HG02588 (cell line): Measurements from ENCODE around the gene BICD2.
A peak's percentile ranks its signal among the peaks of the same experiment; 100 is the strongest.
"Not testable (repeated sequence)": the region's sequence is repeated elsewhere in the genome, so short reads cannot be mapped to it uniquely, and the experiment has no call there.

ENCODE experiments used
- ATAC-seq: cut with Tn5 transposase; IDR thresholded peaks from one replicate; pipeline ENCODE4 v1.9.1; 2021; ENCODE audit warnings: mild to moderate bottlenecking, moderate library complexity; ENCODE audit not compliant: unreplicated experiment

Gene BICD2

DNA sequence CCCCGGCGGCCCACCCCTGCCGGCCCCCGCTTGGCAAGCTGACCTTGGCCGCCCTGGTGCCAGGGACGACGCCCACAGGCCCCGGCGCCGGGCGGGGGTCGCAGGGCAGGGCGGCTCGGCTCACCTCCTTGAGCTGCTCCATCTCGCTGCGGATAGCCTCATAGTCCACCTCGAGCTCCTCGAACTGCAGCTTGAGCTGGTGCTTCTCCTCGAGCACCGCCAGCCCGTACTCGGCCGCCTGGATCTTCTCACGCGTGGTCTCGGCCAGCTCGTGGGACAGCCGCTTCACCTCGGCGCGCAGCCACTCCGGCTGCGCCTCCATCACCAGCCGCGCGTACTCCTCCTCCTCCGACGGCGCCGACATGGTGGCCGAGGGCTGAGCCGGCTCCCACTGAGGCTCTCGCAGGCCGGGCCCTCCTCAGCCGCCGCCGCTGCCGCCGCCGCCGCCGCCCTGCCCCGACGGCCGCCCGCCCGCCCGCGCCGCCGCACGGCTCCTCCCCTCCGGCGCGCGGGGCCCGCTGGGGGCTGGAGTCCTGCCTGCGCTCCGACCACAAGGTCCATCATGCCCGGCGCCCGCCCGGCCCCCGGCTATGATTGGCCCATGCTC, at the start of gene BICD2:
Gene BICD2, minus strand, starts transcription at position 453 of the 607 bp plus-strand sequence. Its CDS starts 89 bp downstream, at position 364.
- peak; percentile 93 for ATAC-seq

DNA sequence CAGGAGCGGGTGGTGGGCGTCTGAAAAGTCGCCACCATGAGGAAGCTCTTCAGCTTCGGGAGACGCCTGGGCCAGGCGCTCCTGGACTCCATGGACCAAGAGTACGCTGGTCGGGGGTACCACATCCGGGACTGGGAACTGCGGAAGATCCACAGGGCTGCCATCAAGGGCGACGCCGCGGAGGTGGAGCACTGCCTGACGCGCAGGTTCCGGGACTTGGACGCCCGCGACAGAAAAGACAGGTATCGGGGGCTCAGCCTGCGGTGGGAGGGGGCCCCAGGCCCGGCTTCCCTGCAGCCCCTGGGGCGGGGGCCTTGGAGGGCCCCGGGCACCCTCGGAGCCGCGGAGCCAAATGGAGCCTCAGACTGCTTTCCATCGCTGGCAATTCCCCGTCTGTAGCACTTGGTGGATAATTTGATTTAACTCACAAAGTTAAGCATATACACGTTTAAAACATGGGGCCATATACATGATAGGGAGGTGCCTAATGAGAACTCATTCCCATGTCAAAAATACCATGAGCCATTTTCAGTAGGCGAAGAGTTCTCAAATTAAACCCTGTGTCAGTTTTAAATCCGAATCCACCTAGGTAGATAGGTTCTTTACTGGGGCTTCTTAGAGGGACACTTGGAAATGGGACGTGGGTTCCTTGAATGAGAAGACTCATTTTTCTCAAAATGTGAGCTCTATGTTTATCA, 45.1 kb upstream of the BICD2 start:
- ATAC-seq: not testable (repeated sequence)

DNA sequence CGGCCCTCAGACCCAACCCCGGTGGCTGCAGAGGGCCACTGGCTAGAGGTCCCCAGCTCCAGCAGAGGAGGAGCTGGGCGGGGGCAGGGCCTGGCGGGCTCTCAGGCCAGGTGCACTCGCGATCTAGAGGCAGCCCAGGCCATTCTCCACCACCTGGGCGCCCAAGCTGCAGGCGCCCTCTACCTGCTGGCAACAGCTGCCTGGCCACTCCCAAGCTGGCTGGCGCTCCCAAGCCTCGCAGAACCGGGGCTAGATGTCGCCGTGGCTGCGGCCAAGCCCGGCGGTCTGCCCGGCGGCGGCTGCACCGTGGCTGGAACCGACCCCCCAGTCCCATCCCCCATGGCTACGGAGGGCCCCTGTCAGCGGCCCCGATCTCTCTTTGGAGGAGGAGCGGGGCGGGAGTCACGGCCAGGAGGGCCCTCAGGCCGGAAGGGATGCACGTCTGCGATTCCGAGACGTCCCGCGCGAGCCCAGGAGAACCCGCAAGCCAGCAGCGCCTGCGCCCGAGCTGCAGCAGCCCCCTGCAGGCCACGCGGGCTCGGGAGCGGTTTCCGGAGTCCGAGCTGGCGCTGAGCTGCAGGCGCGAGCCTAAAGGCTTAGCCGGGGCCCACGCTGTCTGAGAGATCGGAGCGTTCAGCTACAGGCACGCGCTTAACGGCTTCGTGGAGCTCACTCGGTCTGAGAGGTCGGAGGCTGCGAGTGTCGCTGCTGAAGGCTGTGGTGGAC, 44.3 kb upstream of the BICD2 start:
- no peak for ATAC-seq

DNA sequence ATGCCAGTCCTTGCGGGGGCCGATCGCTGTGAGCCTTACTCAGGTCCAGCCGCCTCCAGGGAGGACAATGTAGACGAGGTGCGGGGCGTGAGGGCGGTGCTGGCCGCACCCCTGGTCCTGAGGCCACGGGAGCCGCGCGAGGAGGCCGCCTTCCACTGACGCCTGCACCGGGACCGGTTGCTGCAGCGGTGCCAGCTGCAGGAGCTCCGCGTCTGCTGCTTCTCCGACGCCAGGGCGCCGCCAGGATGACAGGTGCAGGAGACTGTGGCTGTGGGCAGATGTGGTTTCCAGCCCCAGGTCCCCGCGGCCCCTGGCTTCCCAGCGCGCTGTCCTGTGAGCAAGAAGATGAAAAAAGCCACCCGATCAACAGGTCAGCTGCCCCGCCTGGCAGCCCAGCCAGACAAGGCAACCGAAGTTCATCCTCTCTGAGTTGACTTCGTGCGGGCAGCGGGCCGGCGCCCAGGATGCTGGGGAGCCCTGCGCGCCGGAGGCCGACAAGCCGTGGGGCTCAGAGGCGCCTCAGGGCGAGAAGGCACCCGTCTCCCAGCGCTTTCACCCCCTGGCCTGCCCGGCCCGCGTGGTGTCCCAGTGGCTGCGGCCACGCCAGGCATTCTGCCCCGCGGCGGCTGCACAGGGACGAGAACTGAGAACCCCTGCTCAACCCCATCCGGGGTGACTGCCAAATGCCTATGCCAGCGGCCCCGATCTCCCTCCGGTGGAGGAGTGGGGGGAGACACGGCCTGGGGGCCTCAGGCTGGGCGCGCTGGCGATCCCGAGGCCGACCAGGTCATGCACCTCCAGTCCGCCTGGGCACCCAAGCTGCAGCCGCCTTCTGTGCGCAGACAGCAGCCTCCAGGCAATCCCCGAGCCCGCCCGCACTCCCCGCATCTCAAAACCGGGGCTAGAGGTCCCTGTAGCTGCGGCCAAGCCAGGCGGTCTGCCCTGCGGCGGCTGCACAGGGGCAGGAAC, 43.4 kb upstream of the BICD2 start:
- no peak for ATAC-seq

DNA sequence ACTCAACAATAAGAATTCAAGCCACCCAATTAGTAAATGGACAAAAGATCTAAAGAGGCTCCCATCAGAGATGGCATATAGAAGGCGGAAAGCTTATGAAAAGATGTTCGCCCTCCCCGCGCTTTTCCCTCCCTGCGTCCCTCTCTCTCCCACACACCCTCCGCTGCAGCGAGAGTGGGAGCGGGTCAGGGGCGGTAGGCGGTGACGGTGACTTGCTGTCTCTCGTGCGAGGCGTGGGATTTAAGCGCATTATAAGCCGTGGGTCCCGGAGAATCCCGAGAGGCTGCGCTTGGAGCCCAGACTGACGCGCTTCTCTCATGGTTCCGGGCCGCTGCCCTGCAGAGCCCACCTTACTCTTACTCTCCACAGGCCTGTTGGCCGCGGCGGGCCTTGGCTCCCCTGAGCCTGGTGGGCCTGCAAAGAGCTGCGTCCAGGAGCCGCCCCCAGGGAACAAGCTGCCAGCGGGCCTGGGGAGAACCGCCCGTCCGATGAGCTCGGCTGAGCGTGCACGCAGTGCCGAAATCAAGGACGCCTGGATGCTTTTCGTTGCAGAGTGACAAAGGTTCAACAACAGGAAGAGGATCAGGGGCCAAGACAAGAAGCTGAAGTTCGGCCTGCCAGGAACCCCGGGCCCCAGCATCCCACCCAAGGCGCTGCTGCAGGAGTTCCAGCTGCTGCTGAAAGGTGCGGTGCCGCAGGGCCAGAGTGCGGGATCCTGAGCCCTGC, 42.6 kb upstream of the BICD2 start:
- no peak for ATAC-seq

DNA sequence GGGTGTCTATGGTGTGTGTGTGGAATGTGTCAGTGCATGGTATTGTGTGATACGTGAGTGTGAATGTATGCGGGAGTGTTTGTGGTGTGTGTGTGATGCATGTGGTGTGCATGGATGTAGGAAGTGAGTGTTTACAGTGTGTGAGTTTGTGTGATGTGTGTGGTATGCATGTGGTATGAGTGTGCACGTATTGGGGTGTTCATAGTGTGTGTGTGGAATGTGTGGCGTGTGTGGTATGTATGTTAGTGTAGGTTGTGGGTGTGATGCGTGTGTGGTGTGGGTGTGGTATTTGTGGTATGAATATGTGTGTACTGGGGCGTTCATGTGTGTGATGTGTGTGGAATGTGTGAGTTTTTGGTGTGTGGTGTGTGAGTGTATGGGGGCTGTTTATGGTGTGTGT, 40.1 kb upstream of the BICD2 start:
- ATAC-seq: no peak

DNA sequence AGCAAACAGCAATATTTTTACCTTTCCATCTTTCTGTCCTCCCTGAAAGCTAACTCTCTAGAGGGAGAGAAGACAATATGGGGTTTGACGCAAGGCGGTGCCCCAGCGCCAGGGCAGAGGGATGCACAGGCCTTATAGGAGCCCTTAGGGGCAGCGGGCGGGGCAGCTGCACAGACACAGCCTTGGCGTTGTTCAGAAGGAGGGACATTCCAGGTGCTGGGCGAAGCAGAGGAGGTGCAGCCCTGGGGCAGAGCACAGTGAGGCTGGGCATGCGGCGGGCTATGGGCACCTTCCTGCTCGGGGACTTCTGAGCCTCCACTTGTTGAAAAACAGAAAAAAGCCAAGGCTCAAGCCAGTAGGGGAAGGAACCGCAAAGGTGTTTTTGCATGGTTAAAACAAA, 33.7 kb upstream of the BICD2 start:
- ATAC-seq: no peak

DNA sequence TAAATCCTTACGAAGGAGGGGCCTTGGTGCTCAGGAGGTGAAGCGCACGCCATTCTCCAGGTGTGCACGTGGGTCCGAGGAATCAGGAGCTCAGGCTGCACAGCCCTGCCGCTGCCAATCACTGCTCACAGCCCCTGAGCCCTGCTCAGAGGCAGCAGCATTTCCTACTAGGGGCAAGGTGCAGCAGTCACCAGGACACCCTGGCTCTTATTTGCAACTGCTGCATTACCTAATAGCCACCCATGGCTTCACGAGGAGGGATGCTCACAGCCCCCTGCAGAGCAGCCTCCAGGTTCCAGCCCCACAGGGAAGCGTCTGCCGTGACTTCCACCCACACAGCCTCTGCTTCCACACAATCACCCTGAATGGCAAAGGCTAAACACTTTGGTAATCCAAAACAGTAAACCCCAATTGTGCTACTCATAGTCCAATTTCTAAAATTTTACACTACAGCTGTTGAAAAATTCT, 31.7 kb upstream of the BICD2 start:
- ATAC-seq: not testable (repeated sequence)

DNA sequence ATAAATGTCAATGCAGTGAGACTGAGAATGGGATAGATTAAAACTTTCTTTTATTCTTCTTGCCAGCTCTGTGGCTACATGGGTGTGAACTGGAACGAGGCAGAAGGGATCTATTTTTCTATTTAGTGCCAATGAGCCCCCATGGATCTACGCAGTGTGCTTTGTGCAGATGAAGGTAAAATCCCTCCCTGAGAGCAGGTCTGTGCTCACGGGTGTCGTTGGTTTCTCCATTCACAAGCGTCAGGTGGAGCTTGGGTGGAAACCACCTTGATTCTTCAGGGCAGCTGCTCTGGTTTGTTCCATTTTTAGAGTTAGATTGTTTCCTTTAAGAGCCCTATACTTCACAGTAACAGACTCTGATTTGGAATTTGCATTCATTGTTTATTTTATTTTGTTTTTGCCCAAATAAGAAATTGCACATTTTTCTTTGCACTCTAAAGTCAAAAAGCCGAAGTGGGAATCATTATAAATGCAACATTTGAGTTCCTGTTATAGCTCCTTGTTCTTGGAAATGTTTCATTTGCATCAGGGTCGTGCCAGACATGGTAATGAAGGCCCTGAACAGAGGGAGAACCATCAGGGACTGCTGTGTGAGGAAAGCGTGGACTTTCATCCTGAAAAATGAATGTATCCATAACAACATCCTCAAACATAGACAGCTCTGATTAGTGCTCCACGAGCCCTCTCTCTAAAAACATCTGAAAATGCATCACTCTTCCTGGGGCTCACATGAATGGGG, 31.1 kb upstream of the BICD2 start:
- no peak for ATAC-seq

DNA sequence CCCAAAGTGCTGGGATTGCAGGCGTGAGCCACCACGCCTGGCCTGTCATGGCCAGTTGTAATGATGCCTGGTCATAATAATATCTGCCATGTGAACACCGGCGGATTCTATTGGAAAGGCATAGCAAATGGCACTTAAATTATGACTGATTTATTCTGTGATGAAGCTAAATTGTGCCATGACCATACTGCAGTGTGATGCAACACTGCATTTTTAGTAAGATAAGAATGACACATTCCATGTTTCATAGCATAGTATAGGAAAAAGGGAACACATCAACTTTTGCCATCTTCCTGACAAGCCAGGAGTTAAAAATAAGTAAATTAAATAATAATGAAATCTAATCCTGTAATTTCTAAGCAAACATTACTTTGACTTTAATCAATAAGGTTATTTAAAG, 30.4 kb upstream of the BICD2 start:
- ATAC-seq: no peak

DNA sequence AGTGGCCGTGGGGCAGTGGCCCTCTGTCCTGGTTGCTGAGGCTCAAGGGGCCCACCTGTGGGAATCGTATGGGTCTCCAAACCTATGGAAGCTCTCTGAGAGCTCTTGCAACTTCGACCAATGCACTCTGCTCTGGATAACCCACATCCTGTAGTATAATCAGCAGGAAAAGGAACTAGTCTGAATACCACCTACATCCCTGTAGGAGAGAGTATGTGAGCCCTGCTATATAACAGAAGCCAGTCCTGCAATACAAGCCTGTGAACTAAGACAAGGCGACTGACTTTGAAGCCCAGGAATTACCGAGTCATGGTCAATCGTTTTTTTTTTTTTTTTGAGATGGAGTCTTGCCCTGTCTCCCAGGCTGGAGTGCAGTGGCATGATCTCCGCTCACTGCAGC, 29.8 kb upstream of the BICD2 start:
- no peak for ATAC-seq

DNA sequence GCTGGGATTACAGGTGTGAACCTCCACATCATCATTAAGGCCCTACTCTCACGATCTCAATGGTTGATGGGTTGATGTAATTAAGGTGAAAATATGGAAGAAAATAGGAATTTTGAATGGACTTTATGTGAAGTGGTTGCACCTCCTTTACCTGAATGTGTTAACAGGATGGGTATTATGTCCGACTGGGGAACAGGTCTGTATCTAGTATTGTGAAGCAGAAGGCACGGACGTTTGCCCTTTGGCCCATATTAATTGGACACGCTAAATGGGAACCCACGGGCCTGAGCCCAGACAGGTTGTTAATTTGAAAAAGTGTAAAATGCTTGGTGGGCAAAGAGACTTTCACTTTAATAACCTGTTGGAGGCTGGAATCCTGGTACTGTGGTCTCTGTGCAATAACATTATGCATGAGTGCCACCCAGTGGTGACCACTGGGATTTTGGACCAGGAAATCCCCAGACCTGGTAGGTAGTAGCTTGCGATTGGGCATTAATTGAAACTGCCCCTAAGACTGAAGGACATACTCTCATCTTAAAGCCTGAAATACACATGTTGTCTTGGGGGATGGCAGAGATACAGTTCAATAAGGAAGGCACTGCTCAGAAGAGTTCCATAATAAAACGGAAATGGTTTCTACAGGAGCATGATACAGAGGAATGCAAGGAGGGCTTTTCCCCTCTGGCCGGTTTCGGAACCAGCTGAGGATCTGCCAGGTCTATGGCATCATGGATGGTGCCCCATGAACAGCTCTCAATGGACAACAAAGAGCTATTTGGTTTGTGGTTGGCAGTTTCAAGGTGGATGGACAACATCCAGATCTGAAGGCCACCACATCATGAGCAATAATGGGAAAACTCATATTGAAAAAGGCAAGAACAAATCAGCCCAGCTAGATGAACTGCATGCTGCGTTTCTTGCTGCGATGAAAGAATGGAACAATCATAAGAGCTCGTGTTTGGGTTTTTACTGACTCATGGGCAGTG, 26.2 kb upstream of the BICD2 start:
- no peak for ATAC-seq

DNA sequence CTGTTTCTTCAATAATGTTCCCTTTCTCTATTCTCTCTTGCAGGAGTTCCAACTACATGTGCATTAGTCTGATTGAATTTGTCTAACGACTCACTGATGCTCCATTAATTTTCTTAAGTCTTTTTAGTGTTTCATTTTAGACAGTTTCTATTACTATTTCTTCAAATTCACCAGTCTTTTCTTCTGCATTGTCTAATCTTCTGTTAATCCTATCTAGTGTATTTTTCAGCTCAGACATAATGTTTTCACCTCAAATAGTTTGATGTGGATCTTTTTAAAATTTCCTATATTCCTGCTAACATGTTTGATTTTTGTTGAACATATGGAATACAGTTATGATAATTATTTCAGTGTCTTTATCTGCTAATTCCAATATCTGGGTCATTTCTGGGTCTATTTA, 21.7 kb upstream of the BICD2 start:
- no peak for ATAC-seq

DNA sequence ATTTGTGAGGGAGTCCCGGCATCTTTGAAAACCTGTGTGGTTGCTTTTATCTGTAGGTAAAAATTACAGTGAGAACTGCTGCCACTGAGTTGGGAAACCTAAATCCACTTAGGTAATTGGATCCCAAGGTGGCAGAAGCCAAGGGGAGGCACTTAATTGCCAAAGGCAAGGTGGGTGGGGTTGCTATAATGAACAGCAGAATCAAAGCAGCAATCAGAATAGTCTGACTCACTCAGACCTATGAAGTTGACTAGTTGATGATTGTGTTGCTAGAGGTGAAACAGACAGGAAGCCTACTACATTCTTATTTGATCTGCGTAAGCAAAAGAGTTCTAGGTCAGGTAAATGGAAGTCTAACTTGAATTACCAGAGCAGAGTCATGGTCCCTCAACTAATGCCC, 17.3 kb upstream of the BICD2 start:
- ATAC-seq: no peak

DNA sequence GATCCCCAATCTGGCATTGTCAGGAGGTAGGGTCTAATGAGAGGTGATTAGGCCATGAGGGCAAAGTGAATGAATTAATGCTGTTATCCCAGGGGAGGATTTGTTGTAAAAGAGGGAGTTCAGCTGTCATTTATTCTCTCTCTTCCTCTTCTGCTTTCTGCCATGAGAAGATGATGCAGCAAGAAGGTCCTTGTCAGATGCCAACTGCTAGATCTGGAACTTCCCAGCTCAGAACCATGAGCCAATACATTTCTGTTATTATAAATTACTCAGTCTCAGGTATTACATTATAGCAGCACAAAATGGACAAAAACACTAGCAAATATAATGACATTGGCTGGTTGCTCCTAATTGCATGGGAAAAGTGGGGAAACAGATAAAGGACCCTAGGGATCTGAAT, 15.6 kb upstream of the BICD2 start:
- no peak for ATAC-seq

DNA sequence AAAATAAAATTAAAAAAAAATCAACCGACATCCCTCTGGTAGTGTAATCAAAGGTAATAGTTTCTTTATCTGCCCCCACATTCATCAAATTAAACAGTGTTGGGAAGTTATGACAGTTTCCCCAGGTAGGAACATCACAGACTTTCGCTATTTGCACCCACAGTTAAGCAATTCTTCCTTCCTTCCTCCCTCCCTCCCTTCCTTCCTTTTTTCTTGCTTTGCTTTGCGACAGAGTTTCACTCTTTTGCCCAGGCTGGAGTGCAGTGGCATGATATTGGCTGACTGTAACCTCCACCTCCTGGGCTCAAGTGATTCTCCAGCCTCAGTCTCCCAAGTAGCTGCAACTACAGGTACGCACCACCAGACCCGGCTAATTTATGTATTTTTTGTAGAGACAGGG, 10.8 kb upstream of the BICD2 start:
- ATAC-seq: no peak

DNA sequence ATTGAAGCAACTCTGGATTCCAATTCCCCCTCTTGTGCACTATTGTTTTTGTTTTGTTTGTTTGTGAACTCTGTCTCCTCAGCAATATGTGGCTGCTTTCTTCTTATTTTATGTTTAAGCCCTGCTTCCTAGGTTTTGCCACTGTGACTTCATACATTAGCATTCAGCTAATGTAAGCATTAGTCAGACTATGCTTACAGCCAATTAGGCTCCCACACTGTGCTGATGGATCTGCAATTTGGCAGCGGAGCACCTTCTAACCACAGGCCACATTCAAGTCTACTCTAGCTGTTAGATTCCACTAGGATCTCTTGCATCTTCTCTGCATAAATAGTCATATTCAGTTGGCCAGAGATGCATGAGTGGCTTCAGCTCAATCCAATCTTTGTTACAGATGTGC, 9.6 kb upstream of the BICD2 start:
- no peak for ATAC-seq

DNA sequence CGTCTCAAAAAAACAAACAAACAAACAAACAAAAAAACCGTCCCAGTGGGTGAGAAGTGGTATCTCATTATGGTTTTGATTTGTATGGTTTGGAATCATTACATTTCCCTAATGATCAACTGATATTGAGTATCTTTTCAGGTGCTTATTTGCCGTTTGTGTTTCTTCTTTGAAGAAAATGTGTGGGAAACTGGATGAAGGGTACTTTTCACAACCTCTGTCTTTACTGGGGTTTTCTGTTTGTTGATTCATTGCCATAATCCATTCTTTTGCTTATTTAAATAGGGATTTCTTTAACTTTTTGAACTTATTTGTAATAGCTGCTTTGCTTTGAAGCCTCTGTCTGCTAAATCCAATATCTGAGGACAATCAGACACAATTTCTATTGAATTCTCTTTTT, 9.2 kb upstream of the BICD2 start:
- no peak for ATAC-seq
